Limb (tissue), 2 donors: Measurements from ENCODE around the gene SUPT20HL1.
"Not testable (repeated sequence)": the region's sequence is repeated elsewhere in the genome, so short reads cannot be mapped to it uniquely, and the experiment has no call there.

ENCODE experiments used
- DNase-seq, 2 donors: peaks; one replicate each; pipeline ENCODE4 v3.0.0-alpha.2; 2016; ENCODE audit errors: extremely low spot score in 2 of 2

Gene SUPT20HL1

DNA sequence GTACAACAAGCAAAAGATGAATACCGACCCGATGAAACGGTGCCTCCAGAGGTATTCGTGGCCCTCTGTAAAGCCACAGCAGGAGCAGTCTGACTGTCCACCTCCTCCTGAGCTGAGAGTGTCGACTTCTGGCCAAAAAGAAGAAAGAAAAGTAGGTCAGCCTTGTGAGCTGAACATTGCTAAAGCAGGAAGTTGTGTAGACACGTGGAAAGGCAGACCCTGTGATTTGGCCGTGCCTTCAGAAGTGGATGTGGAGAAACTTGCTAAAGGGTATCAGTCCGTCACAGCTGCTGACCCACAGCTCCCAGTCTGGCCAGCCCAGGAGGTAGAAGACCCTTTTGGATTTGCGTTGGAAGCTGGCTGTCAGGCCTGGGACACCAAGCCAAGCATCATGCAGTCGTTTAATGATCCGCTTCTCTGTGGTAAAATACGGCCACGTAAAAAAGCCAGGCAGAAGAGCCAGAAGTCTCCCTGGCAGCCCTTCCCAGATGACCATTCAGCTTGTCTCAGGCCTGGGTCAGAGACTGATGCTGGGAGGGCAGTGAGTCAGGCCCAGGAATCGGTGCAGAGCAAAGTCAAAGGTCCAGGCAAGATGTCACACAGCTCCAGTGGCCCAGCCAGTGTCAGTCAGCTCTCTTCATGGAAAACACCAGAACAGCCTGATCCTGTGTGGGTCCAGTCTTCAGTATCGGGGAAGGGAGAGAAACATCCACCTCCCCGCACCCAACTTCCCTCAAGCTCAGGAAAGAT is 3.2 kb downstream of the SUPT20HL1 start:
- not testable (repeated sequence) for DNase-seq

DNA sequence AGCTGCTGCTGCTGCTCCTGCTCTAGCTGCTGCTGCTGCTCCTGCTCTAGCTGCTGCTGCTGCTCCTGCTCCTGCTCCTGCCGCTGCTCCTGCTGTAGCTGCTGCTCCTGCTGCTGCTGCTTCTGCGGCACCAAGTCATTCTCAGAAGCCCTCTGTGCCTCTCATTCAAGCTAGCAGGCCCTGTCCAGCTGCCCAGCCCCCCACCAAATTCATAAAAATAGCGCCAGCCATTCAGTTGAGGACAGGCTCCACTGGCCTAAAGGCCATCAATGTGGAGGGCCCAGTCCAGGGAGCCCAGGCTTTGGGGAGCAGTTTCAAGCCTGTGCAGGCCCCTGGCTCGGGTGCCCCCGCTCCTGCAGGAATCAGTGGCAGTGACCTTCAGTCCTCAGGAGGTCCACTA is 3.9 kb downstream of the SUPT20HL1 start:
- DNase-seq: no peak

DNA sequence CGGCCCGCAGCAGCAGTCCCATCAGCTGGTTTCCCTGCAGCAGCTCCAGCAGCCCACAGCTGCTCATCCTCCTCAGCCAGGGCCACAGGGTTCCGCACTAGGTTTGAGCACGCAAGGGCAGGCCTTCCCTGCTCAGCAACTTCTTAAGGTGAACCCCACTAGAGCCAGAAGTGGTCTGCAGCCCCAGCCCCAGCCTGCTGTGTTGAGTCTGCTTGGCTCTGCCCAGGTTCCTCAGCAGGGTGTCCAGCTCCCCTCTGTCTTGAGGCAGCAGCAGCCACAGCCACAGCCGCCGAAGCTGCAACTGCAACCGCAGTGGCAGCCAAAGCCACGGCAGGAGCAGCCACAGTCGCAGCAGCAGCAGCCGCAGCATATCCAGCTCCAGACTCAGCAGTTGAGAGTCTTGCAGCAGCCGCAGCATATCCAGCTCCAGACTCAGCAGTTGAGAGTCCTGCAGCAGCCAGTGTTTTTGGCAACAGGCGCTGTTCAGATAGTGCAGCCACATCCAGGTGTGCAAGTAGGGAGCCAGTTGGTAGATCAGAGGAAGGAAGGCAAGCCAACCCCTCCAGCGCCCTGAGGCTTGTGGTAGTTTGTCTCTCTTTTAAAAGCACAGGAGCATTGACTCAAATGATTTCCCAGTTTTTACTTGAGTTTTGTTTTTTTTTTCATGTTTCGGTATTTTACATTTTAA is 4.6 kb downstream of the SUPT20HL1 start:
- DNase-seq: no peak

DNA sequence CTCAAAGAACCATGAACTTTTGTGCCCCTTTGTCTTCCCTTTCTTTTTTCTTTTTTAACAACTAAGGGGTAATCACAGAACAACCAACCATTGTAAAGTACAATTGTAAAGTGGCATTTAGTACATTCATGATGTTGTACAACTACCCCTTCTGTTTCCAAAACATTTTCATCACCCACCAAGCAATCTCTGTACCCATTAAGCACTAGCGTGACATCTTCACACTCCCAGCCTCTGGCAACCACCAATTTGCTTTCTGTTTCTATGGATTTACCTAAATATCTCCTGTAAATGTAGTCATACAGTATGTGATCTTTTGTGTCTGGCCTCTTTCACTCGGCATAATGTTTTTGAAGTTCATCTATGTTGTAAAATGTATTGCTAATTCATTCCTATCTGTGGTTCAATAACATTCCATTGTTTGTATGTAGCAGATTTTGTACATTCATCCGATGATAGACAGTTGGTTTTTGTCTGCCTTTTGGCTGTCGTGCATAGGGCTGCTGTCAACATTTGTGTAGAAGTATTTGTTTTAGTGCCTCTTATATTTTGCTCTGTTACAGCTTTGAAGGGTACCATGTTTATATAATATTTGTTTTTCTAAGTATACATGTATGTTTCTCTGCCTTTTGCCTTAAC is 6.4 kb downstream of the SUPT20HL1 start:
- not testable (repeated sequence) for DNase-seq

DNA sequence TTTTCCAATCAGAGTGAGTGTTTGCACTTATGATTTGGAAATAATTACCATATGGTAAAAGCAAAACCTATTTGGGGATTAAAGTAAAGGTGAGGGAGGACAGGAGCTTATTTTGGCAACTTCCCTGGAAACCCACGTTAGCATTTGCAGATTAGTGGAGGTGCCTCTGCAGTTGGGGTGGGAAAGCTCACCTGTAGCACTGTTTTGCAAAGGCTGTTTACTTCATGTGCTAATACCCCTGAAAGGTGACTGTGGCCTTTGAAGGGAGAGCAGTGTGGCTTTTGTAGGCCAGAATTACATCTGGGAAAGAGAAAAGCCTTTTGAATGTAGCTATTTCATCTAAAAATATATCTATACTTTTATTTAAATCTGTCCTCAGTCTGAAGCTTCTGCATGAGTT is 9.4 kb downstream of the SUPT20HL1 start:
- DNase-seq: no peak

DNA sequence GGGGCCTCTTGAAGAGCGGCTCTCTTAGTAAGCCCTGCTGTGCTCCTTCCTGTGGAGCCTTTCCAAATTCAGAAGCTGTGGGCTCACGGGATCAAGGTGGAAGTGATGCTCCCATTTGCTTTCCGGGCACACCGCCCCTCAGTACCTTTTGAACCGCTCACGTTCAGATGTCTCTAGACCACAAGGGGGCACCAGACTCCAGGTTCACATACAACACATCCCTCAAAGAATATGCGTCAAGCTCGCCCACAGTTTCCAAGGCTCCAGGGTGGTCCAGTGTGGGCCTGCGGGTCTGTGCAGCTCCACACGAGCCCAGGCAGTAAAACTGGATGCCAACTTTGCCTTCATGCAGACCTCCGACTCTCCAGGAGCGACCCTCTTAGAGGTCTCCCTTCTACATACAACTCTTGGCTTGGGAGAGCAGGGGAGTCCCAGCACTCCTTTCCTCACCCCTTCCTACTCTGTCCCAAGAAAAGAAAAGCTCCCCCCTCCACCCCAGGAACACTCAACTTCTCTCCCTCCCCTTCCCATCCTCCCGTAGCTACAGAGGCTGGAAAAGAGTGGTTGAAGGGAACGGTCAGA is 11.0 kb downstream of the SUPT20HL1 start:
- DNase-seq: peak; percentile 24 to 69

DNA sequence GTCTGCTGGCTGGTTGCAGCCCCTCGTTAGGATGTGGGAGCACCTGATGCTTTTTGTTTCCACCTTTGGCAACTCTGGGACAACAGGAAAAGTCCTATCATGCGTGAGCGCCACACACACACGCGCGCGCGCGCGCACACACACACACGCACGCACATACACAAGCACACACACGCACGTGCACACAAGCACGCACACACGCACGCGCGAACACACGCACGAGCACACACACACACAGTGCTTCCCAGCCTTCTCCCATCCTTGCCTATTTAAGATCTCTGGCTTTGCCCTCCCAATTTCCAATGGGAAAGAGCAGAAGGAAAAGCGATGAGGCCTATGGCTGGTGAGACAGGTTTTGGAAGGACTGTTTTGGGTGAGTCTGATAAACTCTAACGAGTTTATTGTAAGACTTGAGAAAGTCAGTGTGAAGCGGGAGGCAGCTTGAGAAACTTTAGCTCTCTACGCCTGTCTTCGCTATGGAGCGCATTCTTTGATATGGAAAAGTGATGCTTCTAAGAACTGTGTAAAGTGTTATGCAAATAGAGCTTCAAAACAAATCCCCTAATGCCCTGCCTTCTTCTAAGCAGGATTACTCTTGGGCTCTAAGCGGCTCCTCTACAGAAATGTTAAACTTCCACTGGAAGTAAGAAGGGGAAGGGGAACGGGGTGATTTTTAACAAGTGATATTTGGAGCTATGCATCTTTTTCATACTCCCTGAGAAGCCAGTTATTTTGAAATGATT is 11.8 kb downstream of the SUPT20HL1 start:
- DNase-seq: peak in 1 of 2 donors; percentile 32

DNA sequence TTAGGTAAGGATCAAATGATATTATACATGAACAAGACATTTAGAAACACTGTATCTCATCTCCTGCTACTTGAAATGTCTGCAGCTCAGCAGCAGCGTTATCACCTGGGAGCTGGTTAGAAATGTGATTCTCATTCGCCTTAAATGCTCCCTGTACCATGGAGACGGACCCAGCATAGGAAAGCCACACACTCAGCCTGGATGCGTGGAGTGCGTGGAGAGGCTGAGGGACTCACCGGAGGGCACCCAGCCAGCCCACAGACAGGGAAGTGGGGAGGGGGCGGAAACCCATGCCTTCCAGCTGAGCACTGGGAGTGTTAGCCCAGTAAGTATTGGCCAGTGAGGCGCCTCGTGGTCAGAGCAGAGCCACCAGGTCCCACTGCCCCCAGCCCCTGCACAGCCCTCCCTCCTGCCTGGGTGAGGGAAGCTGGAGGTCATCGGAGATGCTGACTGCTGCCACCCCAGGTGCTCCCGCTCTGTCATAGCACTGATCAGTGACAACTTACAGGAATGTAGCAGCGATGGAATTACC is 15.2 kb downstream of the SUPT20HL1 start:
- no peak for DNase-seq

DNA sequence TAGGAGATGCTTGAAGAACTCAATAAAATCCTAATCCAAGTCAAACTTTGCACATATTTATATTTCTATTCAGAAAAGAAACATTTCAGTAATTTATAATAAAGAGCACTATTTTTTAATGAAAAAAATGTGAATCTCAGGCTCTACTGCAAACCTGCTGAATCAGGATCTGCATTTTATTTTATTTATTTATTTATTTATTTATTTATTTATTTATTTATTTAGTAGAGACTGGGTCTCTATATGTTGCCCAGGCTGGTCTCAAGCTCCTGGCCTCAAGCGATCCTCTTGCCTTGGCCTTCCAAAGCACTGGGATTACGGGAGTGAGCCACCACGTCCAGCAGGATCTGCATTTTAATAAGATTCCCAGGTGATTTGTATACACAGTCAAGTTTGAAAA is 16.0 kb downstream of the SUPT20HL1 start:
- no peak for DNase-seq

DNA sequence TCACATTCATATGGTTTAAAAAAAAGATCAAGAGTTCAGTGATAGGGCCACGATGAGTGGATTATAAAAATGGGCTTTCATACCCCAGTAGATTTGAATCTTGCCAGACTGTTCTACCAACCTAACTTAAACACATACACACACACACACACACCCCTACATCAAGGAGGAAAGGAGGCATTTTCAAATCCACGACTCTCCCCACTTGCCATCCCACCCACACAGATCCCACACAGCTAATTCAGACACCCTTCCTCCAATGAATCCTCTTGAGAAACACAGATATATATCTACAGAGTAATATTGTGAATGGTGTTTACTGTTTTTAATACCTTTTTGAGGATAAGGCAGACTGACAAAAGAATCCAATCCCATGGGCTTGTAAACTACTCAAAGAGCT is 16.8 kb downstream of the SUPT20HL1 start:
- no peak for DNase-seq

DNA sequence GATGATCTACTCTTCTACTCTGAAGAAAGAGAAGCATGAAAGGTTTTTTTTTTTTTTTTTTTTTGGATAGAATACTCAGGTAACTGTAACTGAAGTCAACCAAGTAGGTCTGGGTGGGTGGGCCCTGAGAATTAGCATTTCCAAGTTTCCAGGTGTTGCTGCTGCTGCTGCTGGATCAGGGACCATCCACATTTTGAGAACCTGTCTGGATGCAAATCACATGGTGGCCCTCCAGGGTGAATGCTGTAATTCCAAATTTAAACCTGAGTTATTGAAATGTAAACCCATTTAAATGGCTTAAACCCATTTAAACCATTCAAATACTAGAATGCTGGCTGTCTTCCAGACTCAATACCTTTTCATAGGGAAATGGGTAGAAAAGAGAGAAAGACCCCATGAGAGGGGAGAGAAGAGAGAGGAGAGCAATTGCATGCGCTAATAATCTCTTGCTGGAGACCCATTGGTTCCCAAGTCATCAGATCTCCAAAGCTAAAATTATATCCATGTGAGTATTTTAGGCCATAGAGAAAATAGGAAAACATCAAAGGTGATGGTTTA is 17.6 kb downstream of the SUPT20HL1 start:
- DNase-seq: no peak

DNA sequence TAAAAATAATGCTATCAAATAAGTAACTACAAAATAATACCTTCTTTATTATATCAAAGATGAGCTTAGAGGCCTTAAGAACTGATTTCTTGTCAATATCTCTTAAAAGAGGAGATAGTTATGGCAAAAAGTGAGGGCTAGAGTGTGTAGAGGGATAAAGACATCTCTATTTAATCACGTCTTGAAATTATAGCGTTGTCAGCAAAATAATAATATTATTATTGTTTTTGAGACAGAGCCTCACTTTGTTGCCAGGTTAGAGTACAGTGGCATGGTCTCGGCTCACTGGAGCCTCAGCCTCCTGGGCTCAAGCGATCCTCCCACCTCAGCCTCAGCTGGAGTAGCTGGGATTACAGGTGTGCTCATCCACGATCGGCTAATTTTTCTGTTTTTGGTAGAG is 18.3 kb downstream of the SUPT20HL1 start:
- DNase-seq: no peak

DNA sequence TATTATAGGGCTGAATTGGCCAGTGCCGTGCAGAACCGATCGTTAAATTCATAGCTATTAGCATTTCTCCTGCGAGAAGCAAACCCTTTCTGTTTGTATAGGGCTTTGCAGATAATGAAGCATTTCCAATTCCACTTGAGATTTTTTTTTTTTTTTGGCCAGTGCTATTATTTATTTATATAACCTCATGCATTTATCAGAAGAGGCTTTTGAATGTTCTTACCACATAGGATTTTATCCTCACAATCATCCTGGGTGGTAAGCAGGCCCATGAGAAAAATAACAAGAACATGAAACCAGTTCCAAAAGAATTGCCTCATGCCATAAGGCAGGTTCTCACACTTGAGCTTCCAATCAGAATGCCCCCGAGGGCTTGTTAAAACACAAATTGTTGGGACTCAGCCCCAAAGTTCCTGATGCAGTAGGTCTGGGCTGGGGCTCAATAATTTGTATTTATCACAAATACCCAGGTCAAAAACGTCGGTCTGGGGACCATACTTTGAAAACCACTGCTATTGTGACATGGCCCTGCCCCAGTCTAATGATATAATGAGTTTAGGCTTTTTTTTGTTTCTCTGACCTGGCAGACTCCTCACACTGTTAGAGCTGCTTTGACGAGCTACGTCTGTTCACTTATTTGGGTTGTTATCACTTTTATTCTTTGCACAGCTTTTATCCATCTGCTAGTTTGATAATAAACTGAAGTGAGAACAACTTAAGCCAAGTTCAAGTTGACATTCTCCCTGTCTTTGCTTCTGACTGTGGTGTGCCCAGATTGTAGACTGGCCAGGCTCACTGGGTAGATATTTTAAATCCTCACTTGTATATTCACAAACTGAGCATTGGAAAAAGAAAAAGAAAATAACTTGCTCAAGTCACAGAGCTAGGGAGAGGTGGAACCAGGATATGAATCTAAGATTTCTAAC is 20.1 kb downstream of the SUPT20HL1 start:
- DNase-seq: no peak

DNA sequence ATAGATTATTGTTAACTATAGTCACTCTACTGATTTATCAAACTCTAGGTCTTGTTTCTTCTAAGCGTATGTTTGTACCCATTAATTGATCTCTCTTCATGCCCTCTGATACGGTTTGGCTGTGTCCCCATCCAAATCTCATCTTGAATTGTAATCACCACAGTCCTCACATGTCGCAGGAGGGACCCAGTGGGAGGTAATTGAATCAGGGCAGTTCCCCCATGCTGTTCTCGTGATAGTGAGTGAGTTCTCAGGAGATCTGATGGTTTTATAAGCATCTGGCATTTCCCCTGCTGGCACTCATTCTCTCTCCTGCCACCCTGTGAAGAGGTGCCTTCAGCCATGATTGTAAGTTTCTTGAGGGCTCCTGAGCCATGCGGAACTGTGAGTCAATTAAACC is 21.9 kb downstream of the SUPT20HL1 start:
- DNase-seq: not testable (repeated sequence)

DNA sequence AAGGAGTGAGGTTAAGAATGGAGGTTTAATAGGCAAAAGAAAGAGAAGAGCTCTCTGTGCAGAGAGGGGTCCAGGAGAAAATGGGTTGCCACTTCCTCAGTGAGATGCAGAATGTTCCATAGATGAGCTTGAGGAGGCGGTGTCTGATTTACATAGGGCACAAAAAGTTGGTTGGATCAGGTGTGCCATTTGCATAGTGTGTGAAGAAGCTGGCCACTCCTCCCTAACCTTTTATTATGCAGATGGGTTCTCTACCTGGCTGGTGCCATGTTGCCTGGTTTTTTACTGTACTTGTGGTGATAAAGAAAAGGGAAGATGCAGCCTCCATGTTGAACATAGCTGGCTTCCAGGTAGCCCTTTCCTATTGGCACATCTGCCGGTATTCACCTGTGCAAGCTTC is 27.3 kb downstream of the SUPT20HL1 start:
- DNase-seq: no peak

DNA sequence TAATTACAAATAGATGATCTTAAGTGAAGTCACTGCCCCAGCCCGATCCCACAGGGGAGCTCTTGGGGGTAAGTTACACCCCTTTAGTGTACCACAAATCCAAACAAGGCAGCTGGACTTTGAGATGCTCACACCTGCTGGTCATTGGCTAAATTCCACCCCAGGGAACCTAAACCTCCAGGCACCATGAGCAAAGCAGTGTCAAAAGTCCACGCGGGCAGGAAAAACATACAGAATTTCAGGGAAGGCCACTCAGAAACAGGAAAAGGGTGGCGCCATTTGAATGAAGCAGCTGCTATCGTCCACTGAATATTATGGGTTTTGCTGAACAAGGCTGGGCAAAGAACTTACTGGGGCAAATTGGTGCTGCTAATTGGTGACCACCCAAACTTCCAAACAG is 30.9 kb downstream of the SUPT20HL1 start:
- DNase-seq: no peak

DNA sequence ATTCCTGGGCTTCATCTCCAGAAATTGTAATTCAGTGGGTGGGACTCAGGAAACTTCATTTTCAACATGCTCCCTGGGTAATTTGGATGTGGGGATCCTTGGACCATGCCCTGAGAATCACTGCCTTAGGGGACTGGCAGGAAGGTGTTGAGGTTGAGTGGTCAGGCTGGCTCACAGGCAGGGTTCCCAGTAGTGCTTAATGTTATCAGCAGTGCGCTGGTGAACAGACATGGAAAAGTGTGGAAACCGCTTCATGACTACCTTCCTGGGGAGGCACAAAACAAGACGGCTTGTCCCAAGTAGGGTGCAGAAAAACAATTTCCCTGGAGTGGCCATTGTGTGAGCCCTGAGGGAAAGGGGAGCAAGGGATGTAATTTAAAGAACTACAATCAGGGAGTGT is 31.4 kb downstream of the SUPT20HL1 start:
- DNase-seq: no peak

DNA sequence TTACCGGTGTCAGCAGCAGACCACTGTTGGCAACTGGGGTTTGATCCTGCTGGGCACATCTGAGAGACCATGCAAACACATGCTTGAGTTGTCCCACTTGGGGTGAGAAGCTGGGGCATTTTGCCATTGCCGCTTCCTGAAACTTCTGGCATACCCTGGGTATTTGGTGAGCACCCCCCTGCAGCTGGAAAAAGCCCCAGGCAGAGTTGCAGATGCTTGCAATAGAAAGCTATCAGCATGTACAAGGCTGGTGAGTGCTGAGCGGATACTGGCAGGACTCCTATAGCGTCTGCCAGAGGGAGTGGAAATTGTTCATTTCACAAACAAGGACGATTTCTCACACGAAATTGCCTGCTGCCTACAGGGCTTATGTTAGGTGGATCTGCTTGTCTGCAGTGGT is 32.3 kb downstream of the SUPT20HL1 start:
- DNase-seq: no peak

DNA sequence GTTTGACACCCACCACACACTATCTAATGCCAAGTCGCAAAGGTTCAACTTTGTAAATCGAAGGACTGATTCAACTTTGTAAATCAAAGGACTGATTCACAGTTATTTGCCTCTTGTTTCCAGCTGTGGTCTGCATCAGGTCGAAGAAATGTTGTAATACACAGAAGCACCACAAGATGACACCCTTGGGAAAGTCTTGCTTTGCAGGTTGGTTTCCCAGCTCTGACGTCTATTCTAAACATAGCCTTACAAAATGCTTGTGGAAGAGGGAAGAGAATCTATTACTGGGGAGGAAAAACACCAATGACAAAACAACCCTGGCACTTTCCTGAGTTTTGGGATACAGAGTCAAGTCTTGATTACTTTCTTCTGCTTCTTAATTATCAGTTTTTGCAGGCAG is 35.3 kb downstream of the SUPT20HL1 start:
- DNase-seq: peak; percentile 48 to 73
